B cell (primary cell): Measurements from ENCODE around the gene TGM6. TPM values are rescaled to one million over a fixed set of nuclear protein-coding genes. Genes with fewer than 3 reads are reported as not detected.

Source experiments
- ATAC-seq: fragments of 200-7000 bp; cut with Tn5 transposase; one replicate; pipeline ENCODE4 v1.10.0; 2021; ENCODE audit warnings: low read depth, mild to moderate bottlenecking, moderate number of reproducible peaks, moderate library complexity
- CTCF ChIA-PET: fragments of 350-600 bp; sonication (Branson Sonifier 250); formaldehyde crosslinking; loops from one replicate; lab custom pipeline; 2021; ENCODE audit warnings: antibody characterized with exemption, inconsistent platforms; lab: Charles Lee
- POLR2A ChIA-PET: fragments of 350-600 bp; sonication (Branson Sonifier 250); formaldehyde crosslinking; loops from one replicate; lab custom pipeline; 2021; ENCODE audit warnings: antibody characterized with exemption; lab: Charles Lee
- DNase-seq: peaks from one replicate; pipeline ENCODE4 v3.0.0; 2013
- H2AFZ ChIP-seq: 2 replicates; pipeline ENCODE4 v1.6.1; 2012; ENCODE audit warnings: mild to moderate bottlenecking, low read depth, low read length; ENCODE audit not compliant: insufficient read depth, poor library complexity, severe bottlenecking
- H3K27ac ChIP-seq, 2 donors: 1 replicate in 1 of 2; 2 replicates in 1 of 2; pipeline ENCODE4 v1.5.1; 2012 to 2013; ENCODE audit warnings: low read length in 2 of 2, mild to moderate bottlenecking in 2 of 2, moderate library complexity in 1 of 2
- H3K27me3 ChIP-seq, 4 experiments: fragments of 200-600 bp in 1 of 4; sonication (generic) in 1 of 4; replicated peaks in 1 of 4; 1 replicate in 2 of 4; 2 replicates in 2 of 4; pipeline versions ENCODE4 v1.6.1 to v1.7.0; 2013 to 2016; ENCODE audit warnings: low read length in 3 of 4, mild to moderate bottlenecking in 2 of 4, mixed read lengths in 1 of 4, moderate library complexity in 1 of 4; ENCODE audit not compliant: insufficient read depth in 4 of 4, control insufficient read depth in 3 of 4; ENCODE audit errors: control extremely low read depth in 1 of 4
- H3K36me3 ChIP-seq, 2 experiments: replicated peaks in 1 of 2; 1 replicate in 1 of 2; 2 replicates in 1 of 2; pipeline versions ENCODE4 v1.6.1 to v1.7.1; 2013; ENCODE audit warnings: low read length in 1 of 2; ENCODE audit not compliant: insufficient read depth in 2 of 2, control insufficient read depth in 1 of 2; ENCODE audit errors: control extremely low read depth in 1 of 2, extremely low read depth in 1 of 2
- H3K4me1 ChIP-seq, 2 donors: fragments of 200-600 bp in 1 of 2; sonication (generic) in 1 of 2; 1 replicate in 1 of 2; 2 replicates in 1 of 2; pipeline versions ENCODE4 v1.5.1 to v1.6.1; 2013 to 2017; ENCODE audit warnings: low read length in 2 of 2; ENCODE audit not compliant: control insufficient read depth in 2 of 2, insufficient read depth in 2 of 2
- H3K4me2 ChIP-seq: replicated peaks from 2 replicates; pipeline ENCODE3; 2012; ENCODE audit warnings: mild to moderate bottlenecking, low read depth, low read length; ENCODE audit not compliant: poor library complexity, severe bottlenecking
- H3K4me3 ChIP-seq, 5 experiments: fragments of 200-600 bp in 1 of 5; sonication (generic) in 1 of 5; 1 replicate in 3 of 5; 2 replicates in 2 of 5; pipeline versions ENCODE4 v1.5.1 to v1.7.0; 2011 to 2016; ENCODE audit warnings: low read length in 4 of 5, mild to moderate bottlenecking in 4 of 5, low read depth in 2 of 5, control low read depth in 1 of 5, moderate library complexity in 1 of 5; ENCODE audit not compliant: insufficient read depth in 1 of 5; ENCODE audit errors: control extremely low read depth in 1 of 5, extremely low read depth in 1 of 5
- H3K79me2 ChIP-seq: fragments of 200-600 bp; sonication (generic); one replicate; pipeline ENCODE4 v1.6.0; 2016; ENCODE audit warnings: low read length; ENCODE audit not compliant: control insufficient read depth, insufficient read depth
- H3K9ac ChIP-seq: fragments of 200-600 bp; sonication (generic); 2 replicates; pipeline ENCODE4 v1.6.1; 2017; ENCODE audit warnings: mild to moderate bottlenecking, low read length, moderate library complexity
- H3K9me3 ChIP-seq, 3 donors: one replicate each; pipeline versions ENCODE4 v1.6.1 to v1.7.1; 2013; ENCODE audit warnings: low read length in 2 of 3; ENCODE audit not compliant: control insufficient read depth in 2 of 3, insufficient read depth in 1 of 3; ENCODE audit errors: control extremely low read depth in 1 of 3
- H4K20me1 ChIP-seq: 2 replicates; pipeline ENCODE4 v1.6.0; 2012; ENCODE audit warnings: mild to moderate bottlenecking, low read length; ENCODE audit not compliant: insufficient read depth, control insufficient read depth, poor library complexity, severe bottlenecking
- H3K27ac Mint-ChIP-seq: one replicate; pipeline ENCODE4 v1.8.0; 2021; ENCODE audit warnings: mixed read lengths
- H3K27me3 Mint-ChIP-seq: one replicate; pipeline ENCODE4 v1.8.0; 2021; ENCODE audit warnings: mixed read lengths
- H3K4me1 Mint-ChIP-seq: one replicate; pipeline ENCODE4 v1.8.0; 2021; ENCODE audit warnings: mixed read lengths
- H3K4me3 Mint-ChIP-seq: one replicate; pipeline ENCODE4 v1.8.0; 2021; ENCODE audit warnings: mixed read lengths
- H3K9me3 Mint-ChIP-seq: one replicate; pipeline ENCODE4 v1.8.0; 2022; ENCODE audit warnings: mixed read lengths; ENCODE audit not compliant: insufficient read depth
- EZH2 ChIP-seq: IDR thresholded peaks from 2 replicates; pipeline ENCODE4 v1.6.1; 2012; ENCODE audit warnings: borderline replicate concordance, low read depth, mild to moderate bottlenecking, moderate library complexity, low read length; ENCODE audit not compliant: insufficient read depth, poor library complexity, severe bottlenecking
- WGBS: methylation state at CpG from one replicate; pipeline ENCODE4 v1.1.5; 2013; ENCODE audit warnings: missing lambda C conversion rate; ENCODE audit not compliant: insufficient coverage; 5-methylcytosine and 5-hydroxymethylcytosine counted together
- intact Hi-C: fragments of 100-400 bp; cut with micrococcal nuclease; formaldehyde crosslinking; loops from one replicate; pipeline ENCODE4 v1.10.0; 2022
- polyA plus RNA-seq: library from polyadenylated mRNA; depleted of rRNA; stranded (reverse); fragments of >200 nt; gene quantifications from 2 replicates; pipeline ENCODE4 v1.2.3, GENCODE V29; 2012
- total RNA-seq, 2 donors: library from RNA; stranded (reverse); fragments of 120-200 nt in 1 of 2; gene quantifications; 1 replicate in 1 of 2; 2 replicates in 1 of 2; pipeline versions ENCODE4 v1.2.3 to v1.2.4, GENCODE V29; 2013 to 2022
- TF ChIP-seq, protein P1 (sequence below): fragments of 200-600 bp; IDR thresholded peaks from one replicate; pipeline ENCODE4 v1.8.0; 2022; ENCODE audit warnings: antibody characterized with exemption, mild to moderate bottlenecking

Gene TGM6
- total and polyA plus RNA-seq, 2 donors (not counting 1 experiment from before 2014, with no cell fraction given) = not detected

DNA sequence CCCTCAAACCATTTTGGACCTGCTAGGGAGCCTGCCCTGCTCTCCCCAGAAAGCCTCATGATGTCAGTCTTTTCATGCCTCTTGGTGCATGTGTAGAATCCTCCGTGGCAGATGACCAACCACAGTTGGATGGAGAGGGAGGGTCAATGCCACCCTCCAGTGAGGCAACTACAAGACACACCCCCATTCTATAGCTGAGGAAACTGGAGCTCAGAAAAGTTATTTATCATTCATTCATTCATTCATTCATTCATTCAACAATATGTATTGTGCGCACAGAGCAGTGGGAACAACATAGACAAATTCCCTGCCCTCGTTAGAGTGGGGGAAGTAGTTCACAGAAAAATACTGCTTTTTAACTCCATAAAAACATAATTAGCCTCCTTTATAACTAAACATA is 73.1 kb downstream of the TGM6 start:
- H4K20me1 ChIP-seq = no peaks in the 10 kb centered on the region
- H3K4me1 ChIP-seq = no peaks in the 10 kb centered on the region
- CTCF ChIA-PET = interaction anchor here (0.6 to 3.5 kb wide), 11 partner anchors 10 to 689 kb away, joined by 3 to 104 read pairs (median 3); partner anchors contain the start of gene SNRPB
- no peaks in the 10 kb centered on the region for H3K79me2 ChIP-seq
- H3K4me1 Mint-ChIP-seq = no peaks in the 10 kb centered on the region
- no peak overlapping the region for H3K27ac Mint-ChIP-seq
- H3K9me3 ChIP-seq = no peaks in the 10 kb centered on the region
- DNase-seq = no peak
- intact Hi-C loops = loop anchor here (1.0 to 2.0 kb wide), 3 partner anchors 246 to 689 kb away; no protein-coding TSS in a partner anchor
- H3K27me3 ChIP-seq = no peaks in the 10 kb centered on the region
- H3K4me2 ChIP-seq = no peak overlapping the region
- H2AFZ ChIP-seq = no peak overlapping the region
- peaks cover 0 to 5% of the 10 kb centered on the region in 2 experiments for H3K36me3 ChIP-seq
- ATAC-seq = no peak
- no peaks in the 10 kb centered on the region for H3K9me3 Mint-ChIP-seq
- H3K9ac ChIP-seq = no peak overlapping the region
- no peaks in the 10 kb centered on the region for H3K27me3 Mint-ChIP-seq
- TF ChIP-seq, protein P1, sequence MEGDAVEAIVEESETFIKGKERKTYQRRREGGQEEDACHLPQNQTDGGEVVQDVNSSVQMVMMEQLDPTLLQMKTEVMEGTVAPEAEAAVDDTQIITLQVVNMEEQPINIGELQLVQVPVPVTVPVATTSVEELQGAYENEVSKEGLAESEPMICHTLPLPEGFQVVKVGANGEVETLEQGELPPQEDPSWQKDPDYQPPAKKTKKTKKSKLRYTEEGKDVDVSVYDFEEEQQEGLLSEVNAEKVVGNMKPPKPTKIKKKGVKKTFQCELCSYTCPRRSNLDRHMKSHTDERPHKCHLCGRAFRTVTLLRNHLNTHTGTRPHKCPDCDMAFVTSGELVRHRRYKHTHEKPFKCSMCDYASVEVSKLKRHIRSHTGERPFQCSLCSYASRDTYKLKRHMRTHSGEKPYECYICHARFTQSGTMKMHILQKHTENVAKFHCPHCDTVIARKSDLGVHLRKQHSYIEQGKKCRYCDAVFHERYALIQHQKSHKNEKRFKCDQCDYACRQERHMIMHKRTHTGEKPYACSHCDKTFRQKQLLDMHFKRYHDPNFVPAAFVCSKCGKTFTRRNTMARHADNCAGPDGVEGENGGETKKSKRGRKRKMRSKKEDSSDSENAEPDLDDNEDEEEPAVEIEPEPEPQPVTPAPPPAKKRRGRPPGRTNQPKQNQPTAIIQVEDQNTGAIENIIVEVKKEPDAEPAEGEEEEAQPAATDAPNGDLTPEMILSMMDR = no peak
- POLR2A ChIA-PET = no interaction called here
- no peak overlapping the region for H3K4me3 ChIP-seq
- WGBS = no CpG with 5 or more reads among the region's 3 CpGs
- no peak overlapping the region for H3K4me3 Mint-ChIP-seq
- no peak overlapping the region for H3K27ac ChIP-seq

GRCh38 chr20:2455771-2456497 is 75.2 kb downstream of the TGM6 start:
- ATAC-seq (no peak), DNase-seq (no peak)
- TF ChIP-seq, protein P1 = peak; percentile 6
- no peak for TF ChIP-seq EZH2
- Histone ChIP-seq H3K36me3 (peaks cover 0 to 18% of the 10 kb centered on the region in 2 experiments), H3K9ac (no peak overlapping the region), H4K20me1 (peaks cover 6% of the 10 kb centered on the region), H3K27me3 (no peaks in the 10 kb centered on the region), H3K9me3 (no peaks in the 10 kb centered on the region), H3K4me3 (no peak overlapping the region), H2AFZ (no peak overlapping the region), H3K79me2 (no peaks in the 10 kb centered on the region), H3K27ac (no peak overlapping the region), H3K4me1 (no peaks in the 10 kb centered on the region), H3K4me2 (no peak overlapping the region)
- Mint-ChIP-seq H3K27me3 (no peaks in the 10 kb centered on the region), H3K4me1 (no peaks in the 10 kb centered on the region), H3K27ac (no peak overlapping the region), H3K9me3 (no peaks in the 10 kb centered on the region), H3K4me3 (no peak overlapping the region)
- ChIA-PET CTCF (interaction anchor here (0.6 to 4.0 kb wide), 8 partner anchors 9 to 1279 kb away, joined by 3 to 64 read pairs (median 3); no protein-coding TSS in a partner anchor), POLR2A (no interaction called here)
- intact Hi-C loops = loop anchor here (2.0 kb wide), 1 partner anchor 491 kb away; no protein-coding TSS in a partner anchor
- 100% methylated on average over 1 of the region's 2 CpGs for WGBS
